ENCODE results near the gene PASK. TPM values are rescaled to one million over a fixed set of nuclear protein-coding genes. Genes with fewer than 3 reads are reported as not detected.
A peak's percentile ranks its signal among the peaks of the same experiment; 100 is the strongest.

Gene PASK
- total and polyA plus RNA-seq, 2 donors from 2014 or later = 3.1 to 26.0 TPM

DNA sequence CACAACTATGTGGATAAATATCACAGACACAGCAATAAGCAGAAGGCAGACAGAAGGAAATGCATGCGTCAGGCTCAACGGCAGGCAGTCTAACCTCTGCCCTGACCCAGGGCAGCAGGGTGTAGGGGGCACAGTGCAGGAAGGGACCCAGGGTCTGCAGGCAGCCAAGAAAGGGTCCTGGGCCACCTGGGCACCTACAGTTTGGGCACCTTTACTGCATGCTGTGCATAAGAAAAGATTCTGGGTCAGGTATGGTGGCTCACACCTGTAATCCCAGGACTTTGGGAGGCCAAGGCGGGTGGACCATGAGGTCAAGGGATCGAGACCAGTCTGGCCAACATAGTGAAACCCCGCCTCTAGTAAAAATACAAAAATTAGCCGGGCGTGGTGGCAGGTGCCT, 17.7 kb downstream of the PASK start:
- H3K9me3 ChIP-seq (ENCODE audit: control insufficient read depth in 2 of 3, insufficient read depth in 1 of 3, low read length in 3 of 3) = no peaks in the 10 kb centered on the region
- intact Hi-C loops (cut with DNase I) = no loop called here
- H3K27ac ChIP-seq (ENCODE audit: low read depth in 2 of 2, low read length in 2 of 2) = no peak overlapping the region
- FAIRE-seq (no peak), DNase-seq (peak in 1 of 5 donors; percentile 29)
- no peak overlapping the region for H3K4me3 ChIP-seq (ENCODE audit: low read length in 3 of 3)
- H3K9ac ChIP-seq (ENCODE audit: low read length in 3 of 3) = no peak overlapping the region
- H3K27me3 ChIP-seq (ENCODE audit: control insufficient read depth, insufficient read depth, low read length) = no peaks in the 10 kb centered on the region
- H3K36me3 ChIP-seq (ENCODE audit: control insufficient read depth in 2 of 3, insufficient read depth in 3 of 3, low read length in 3 of 3) = no peaks in the 10 kb centered on the region
- TF ChIP-seq, protein P1, sequence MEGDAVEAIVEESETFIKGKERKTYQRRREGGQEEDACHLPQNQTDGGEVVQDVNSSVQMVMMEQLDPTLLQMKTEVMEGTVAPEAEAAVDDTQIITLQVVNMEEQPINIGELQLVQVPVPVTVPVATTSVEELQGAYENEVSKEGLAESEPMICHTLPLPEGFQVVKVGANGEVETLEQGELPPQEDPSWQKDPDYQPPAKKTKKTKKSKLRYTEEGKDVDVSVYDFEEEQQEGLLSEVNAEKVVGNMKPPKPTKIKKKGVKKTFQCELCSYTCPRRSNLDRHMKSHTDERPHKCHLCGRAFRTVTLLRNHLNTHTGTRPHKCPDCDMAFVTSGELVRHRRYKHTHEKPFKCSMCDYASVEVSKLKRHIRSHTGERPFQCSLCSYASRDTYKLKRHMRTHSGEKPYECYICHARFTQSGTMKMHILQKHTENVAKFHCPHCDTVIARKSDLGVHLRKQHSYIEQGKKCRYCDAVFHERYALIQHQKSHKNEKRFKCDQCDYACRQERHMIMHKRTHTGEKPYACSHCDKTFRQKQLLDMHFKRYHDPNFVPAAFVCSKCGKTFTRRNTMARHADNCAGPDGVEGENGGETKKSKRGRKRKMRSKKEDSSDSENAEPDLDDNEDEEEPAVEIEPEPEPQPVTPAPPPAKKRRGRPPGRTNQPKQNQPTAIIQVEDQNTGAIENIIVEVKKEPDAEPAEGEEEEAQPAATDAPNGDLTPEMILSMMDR (IDR thresholded peaks at IDR 0.05; ENCODE audit: borderline replicate concordance, extremely low read depth, insufficient read depth) = no peak
- H3K4me1 ChIP-seq (ENCODE audit: control insufficient read depth in 2 of 3, insufficient read depth in 2 of 3, low read depth in 1 of 3, low read length in 3 of 3) = peaks cover 0 to 4% (median 0%) of the 10 kb centered on the region in 3 donors

DNA sequence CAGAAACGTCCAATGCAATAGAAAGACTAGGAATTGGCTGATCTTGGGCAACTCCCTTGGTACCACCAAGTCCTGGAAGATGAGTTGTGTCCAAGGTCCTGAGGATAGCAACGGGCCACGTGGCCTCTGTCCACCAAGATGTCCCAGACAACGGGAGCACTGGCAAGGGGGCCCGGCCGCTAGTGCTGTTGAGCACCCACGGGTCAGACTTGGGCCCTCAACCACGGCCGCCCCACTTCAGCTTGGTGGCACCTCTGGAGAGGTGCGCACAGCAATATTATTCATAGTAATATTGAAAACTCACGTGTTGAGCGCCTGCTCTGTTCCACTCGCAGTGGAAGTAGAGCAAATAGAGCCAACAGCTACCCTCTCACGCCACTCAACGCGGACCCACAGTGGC, 19.0 kb downstream of the PASK start:
- TF ChIP-seq, protein P1 (IDR thresholded peaks at IDR 0.05; ENCODE audit: borderline replicate concordance, extremely low read depth, insufficient read depth) = no peak
- no peak overlapping the region for H3K27ac ChIP-seq (ENCODE audit: low read depth in 2 of 2, low read length in 2 of 2)
- no peak for FAIRE-seq
- peaks cover 0 to 2% (median 0%) of the 10 kb centered on the region in 3 donors for H3K4me1 ChIP-seq (ENCODE audit: control insufficient read depth in 2 of 3, insufficient read depth in 2 of 3, low read depth in 1 of 3, low read length in 3 of 3)
- H3K36me3 ChIP-seq (ENCODE audit: control insufficient read depth in 2 of 3, insufficient read depth in 3 of 3, low read length in 3 of 3) = no peaks in the 10 kb centered on the region
- no peak overlapping the region for H3K4me3 ChIP-seq (ENCODE audit: low read length in 3 of 3)
- no peaks in the 10 kb centered on the region for H3K27me3 ChIP-seq (ENCODE audit: control insufficient read depth, insufficient read depth, low read length)
- H3K9ac ChIP-seq (ENCODE audit: low read length in 3 of 3) = no peak overlapping the region
- H3K9me3 ChIP-seq (ENCODE audit: control insufficient read depth in 2 of 3, insufficient read depth in 1 of 3, low read length in 3 of 3) = no peaks in the 10 kb centered on the region
- intact Hi-C loops (cut with DNase I) = no loop called here
- peak in 2 of 5 donors; percentile 8 to 65 for DNase-seq

DNA sequence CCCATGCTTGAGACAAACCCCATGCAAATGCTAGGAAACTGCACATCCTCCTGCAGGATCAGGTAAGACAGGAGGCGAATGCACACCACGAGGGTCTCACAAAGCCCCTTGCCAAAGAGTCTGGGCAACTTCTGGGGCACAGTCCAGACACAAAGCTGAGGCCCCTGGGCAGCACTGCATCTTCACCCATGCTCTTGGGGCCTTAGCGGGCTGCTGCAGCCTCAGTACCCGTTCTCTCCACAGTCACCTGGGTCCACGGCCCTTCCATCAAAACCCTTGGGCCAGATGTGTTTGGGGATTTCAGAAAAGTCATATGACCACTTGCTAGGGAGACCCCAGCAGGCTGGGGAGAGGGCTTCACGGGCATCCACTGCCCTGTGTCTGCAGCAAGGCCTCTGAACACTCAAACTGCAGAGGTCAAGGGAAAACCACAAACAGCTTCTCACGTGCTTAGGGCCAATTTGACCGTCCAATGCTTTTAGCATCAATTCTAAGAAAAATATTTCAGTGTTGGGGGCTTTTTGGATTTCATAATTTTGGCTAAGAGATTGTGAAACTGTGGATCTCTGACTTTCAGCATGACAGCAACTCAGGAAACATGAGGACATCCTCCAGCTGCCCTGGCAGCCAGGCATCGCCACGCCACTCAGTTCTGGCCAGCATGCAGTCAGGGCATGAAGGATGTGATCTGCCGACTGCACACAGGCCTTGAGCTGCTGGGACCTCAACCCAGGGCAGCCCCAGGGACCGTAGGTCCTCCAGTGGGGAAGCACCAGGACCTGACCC, 20.0 kb downstream of the PASK start:
- no peak overlapping the region for H3K27ac ChIP-seq (ENCODE audit: low read depth in 2 of 2, low read length in 2 of 2)
- no peak overlapping the region for H3K9ac ChIP-seq (ENCODE audit: low read length in 3 of 3)
- H3K36me3 ChIP-seq (ENCODE audit: control insufficient read depth in 2 of 3, insufficient read depth in 3 of 3, low read length in 3 of 3) = no peaks in the 10 kb centered on the region
- intact Hi-C loops (cut with DNase I) = no loop called here
- H3K27me3 ChIP-seq (ENCODE audit: control insufficient read depth, insufficient read depth, low read length) = no peaks in the 10 kb centered on the region
- peak in 2 of 5 donors; percentile 7 to 66 for DNase-seq
- no peaks in the 10 kb centered on the region for H3K4me1 ChIP-seq (ENCODE audit: control insufficient read depth in 2 of 3, insufficient read depth in 2 of 3, low read depth in 1 of 3, low read length in 3 of 3)
- H3K9me3 ChIP-seq (ENCODE audit: control insufficient read depth in 2 of 3, insufficient read depth in 1 of 3, low read length in 3 of 3) = no peaks in the 10 kb centered on the region
- TF ChIP-seq, protein P1 (IDR thresholded peaks at IDR 0.05; ENCODE audit: borderline replicate concordance, extremely low read depth, insufficient read depth) = no peak
- H3K4me3 ChIP-seq (ENCODE audit: low read length in 3 of 3) = no peak overlapping the region
- no peak for FAIRE-seq

All from kidney (tissue), 14 donors.